CD4-positive, alpha-beta T cell treated with Interleukin-15 for 4 hours (primary cell): ENCODE data around the gene VAMP2.

Source experiments
- DNase-seq: peaks from one replicate; pipeline ENCODE4 v3.0.0-alpha.2; 2020; ENCODE audit warnings: low spot score

VAMP2 gene

DNA sequence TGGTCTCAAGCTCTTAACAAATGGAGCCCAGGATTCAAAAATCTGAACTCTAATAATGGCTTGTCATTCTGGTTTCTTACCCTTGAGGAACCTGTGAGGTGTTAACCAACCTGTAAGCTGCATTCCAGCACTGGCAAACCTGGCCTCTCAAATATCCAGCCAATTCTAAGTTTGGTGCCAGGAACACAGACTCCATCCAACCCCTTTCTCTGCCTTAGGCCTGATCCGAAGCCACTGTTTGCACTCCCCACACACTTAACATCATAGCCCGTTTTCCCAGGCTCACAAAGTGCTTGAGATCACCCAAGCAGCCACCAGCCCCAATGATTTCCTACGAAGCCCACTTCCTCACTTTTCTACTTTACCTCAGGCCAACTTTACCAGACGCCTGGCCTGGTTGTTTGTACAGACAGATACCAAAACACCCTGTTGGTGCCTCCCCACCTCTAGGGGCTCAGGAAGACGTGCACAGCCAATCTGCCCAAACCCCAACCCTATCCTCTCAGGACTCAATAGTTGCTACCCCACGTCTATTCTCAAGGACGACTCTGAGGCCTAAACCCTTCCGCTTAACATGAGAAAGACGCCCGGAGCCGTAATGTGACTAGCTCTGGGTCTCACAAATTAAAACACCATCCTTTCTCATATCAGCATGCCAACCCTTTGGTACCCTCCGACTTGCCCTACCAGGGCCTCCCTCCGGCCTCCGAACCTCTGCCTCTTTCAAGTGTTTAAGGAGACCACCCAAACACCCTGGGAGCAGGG, 7.3 kb downstream of the VAMP2 start:
- no peak for DNase-seq

DNA sequence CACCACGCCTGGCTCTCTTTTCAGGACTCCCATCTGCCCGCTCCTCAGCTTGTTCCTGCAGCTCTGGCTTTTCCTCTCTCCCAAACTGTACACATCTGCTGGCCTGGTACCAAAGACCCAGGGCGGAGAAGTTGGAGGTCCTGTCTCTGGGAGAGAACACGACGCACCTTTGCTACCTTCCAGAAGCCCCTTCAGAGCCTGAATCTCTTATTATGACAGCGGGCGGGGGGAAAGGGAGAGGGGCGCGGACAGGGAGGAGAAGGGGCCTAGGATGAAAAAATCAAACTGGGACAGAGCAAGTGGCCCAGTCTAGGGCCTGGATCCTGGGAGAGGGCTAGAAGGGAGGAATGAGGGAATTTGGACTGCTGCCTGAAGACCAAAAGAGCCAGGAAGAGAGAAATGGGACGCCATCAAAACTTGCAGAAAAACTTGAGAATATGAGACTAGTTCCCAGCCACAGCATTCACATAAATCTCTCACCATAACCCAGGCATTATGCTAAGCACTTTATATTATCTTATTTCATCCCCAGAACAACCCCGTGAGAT, 8.1 kb downstream of the VAMP2 start:
- DNase-seq: no peak

DNA sequence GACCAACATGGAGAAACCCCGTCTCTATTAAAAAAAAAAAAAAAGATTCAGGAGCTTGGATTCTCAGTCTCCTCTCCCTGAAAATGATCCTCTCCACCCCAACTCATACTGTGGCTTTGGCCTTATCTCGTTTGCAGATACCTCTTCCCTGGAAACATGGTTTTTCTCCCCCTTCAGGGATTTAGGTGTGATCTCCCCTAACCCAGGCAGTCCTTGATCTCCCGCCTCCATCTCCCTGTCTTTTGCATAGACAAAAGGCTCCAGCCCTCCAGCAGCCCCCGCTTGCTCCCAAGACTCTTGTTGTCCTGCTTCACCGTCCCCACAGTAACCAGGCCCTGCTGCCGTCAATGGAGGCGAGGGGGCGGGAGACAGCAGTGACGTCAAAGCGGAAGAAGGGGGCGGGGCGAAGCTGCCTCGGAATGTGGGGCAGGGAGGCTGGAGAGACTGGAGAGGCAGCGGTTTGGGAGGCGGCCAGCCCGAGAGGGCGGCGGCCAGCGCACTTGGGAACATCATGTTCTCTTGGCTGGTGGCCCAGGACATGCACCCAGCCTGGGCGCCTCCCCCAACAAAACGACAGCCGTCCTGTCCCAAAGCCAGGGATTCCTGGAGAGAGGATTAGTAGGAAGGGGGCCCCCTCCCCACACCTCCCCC, 8.7 kb downstream of the VAMP2 start:
- DNase-seq: peak; percentile 81

DNA sequence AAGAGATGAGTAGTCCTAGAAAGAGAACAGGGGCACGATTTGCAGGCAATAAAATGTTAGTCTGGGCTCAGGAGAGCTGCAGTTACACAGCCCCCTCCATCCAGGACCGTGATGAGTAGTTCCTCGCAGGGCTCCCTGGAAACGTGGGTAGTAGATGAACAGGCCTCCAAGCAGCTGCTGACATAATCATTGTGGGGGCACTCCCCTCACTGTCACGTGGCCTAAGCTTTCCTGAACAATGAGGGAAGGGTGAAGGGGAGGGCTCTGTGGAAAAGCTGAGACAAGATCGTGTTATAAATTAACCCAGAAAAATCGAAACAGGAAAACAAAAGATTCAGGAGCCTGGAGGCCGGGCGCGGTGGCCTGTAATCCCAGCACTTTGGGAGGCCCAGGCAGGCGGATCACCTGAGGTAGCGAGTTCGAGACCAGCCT, 9.2 kb downstream of the VAMP2 start:
- no peak for DNase-seq

DNA sequence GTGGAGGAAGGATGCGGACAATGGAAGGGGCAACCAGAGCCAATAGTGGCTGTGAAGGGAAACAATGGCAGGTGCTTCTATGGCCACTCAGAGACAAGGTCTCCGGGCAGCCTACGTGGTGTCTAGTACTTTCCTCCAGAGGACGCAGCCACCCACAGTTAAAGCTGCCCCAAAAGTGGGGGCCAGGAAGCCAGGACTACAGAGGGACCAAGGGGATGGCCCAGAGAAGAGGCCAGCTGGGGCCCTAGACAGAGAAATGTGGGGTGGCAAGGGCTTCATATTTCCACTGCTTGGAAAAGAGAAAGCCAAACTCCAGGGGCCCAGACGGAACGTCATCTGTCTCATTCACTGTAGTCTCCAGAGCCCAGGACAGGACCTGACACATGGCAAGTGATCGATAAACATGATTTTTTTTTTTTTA, 9.7 kb downstream of the VAMP2 start:
- DNase-seq: no peak

DNA sequence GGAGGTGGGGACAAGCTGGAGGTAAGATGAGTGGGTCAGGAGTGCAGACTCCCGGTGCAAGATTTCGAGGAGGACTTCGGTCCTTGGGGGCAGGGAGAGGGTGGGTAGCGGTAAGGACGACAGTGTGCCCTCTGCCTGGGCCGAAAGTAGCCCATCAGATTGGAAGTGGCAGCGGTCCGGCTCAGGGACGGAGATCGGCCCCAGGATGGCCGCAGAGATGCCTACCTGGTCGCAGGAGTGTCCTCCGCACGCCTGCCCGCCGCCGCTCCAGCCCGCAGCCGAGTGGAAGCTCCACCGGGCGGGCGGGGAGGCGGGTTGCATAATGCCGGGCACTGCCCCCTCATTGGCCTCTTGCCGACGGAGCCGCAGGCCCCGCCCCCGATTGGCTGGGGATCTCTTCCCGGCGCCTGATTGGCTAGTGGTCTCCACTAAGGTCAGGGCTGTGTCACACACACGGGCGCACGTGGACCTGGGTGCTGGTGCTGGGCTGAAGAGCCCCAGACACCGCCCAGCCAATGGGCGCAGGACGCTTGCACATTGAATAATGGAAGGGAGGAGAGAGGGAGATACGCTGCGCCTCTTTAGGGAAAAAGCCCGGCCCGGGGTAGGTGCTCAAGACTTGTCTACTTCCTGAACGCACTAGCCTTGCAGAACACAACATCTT, 10.5 kb downstream of the VAMP2 start, which contains the start of gene PER1:
Gene PER1, minus strand, starts transcription at position 293 of the 664 bp plus-strand sequence. CDS start 1,698 bp downstream, outside the sequence.
- DNase-seq: peak; percentile 89

DNA sequence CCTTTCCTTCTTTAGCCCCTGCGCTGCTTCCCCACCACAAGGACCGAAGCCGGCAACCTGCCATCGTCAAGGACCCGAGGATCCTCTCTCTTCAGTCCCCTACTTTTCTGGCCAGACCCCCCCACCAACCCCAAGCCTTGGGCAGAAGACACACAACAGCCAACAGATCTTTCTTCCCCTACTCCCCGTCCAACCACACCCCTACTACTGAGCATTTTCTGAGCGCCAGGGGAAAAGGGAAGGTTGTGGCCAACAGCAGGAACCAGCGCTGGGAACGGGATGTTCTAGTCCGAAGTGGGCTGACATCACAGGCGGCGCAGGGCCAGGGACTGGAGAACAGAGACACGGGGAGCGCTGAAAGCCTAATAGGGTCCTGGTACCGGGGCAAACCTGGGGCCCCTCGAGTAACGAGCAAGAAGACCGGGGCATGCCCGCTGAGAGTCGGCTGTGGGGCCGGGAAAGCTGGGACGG, 11.1 kb downstream of the VAMP2 start:
- no peak for DNase-seq

DNA sequence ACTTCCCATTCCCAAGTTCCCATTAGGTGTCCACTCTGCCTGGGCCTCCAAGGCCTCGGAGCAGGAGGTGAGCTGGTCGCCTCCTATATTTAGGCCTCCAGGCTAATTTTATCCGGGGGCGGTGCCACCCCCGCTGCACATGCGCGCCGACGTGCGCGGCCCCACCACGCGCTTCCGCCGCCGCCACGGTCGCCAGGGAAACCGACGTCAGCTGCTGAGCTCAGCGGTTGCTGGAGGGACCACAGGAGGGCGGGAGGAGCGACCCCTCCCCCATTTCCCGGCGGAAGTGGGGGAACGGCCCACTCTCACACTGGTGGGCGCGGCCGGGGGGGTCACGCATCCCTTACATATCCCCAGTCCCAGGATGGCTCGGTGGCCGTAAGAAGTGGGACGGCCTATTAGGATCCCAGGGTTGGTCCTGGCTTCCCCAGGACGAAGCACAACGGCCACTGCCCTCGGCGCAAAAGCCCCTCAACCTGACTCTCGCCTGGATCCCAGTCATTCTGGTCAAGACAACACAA, 11.6 kb downstream of the VAMP2 start:
- DNase-seq: peak; percentile 85

DNA sequence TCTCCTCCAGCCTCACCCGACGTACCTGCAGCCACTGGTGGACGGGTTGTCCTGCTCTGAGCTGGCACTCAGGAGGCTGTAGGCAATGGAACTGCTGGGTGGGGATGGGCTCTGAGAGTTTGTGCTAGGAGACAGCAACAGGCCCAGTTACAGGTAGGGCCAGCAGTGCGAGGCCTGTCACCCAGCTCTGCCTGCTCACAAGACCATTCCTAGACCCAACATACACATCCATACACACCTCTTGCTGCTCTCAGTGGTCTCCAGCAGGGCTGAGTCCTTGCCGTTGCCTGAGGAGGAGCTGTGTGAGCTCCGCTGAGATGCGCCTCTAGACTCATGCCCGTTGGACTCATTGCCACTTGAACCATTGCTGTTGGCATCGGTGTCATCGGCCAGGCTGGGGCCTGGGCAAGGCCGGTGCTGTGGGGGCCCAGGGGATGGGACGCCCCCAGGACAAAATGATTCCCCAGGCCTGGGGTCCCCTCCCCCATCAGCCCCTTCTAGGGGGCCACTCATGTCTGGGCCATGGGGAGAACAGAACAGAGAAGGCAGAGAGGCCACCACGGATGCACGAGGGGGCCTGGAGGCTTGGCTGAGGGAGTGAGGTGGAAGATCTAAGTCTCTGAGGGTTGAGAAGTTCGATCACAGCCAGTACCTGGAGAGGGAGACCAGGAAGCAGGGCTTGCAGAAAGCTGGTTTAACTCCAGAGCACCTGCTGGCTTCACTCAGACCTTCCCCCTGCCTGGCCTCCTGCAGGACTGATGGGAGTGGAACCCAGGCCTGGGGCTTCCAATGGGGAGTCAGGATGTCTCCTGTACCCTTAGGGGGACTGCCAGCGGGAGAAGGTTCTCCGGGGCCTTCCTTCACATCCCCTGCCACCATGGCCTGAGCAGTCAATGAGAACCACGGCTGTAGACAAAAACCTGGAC, 12.3 kb downstream of the VAMP2 start:
- no peak for DNase-seq

DNA sequence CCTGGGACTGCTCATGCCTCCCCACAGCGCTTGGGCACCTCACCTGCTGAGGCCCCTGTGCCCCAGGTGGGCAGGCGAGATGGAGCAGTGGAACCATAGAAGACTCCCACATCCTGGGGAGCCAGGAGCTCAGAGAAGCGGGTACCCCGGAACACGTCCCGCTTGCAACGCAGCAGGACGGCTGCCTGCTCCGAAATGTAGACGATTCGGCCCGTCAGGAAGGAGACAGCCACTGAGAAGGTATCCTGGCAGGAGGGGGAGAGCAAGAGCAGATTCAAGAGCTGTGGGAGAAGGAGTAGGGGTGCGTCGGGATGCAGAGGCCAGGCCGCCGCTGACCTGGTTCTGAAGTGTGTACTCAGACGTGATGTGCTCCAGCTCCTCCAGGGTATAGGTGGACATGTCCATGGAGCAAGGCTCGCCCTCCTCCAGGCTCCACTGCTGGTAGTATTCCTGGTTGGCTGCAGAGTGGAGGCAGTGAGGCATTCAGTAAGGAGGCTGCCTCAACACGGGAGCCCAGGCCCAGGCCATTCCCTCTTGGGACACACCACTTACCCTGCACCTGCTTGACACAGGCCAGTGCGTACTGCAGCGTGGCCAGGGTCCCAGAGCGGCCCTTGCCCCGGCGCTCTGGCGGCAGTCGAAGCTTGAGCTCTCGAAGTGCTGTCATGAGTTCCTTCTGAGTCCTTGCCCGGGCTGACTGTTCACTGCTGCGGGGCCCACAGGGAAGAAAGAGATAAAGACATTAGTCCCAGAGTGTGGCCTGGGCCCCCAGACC, 13.1 kb downstream of the VAMP2 start:
- no peak for DNase-seq

DNA sequence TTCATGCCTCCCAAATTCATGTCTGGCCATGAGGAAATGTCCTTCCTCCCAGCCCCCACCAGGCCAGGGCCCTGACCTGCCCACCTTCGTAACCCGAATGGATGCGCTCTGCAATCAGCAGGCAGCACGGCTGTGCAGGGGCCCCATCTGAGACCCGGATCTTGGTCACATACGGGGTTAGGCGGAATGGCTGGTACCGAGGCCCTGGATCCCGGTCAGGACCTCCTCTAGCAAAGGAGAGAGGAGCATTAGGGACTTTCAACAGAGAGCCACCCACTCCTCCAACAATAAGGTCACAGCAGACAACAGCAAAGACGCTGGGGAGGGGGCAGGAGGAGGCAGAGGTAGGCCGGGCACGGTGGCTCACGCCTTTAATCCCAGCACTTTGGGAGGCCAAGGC, 14.2 kb downstream of the VAMP2 start:
- no peak for DNase-seq

DNA sequence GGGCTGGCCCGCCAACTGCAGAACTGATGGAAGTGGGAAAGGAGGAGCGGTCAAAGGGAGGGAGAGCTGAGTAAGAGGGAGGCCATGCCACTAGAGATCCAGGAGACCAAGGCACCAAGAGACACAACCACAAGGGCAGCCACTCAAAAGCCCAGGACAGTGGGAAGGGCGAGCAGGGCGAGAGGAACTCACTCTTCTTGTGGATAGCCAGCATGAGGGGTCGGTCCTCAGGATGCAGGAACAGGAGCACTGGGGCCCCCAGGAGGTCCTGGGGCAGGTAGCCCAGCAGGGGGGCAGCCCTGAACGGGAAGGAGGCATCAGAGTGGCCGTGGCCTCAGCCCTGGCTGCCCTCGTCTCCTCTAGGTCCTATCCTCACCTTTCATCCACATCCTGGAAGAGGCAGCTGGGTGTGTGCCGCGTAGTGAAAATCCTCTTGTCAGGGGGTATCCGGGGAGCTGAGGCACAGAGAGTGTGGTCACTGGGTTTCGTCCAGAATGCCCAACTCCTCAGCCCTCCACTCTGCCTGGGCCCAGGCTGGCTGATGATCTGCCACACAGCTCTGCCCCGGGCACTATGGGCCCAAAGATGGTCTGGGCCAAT, 14.8 kb downstream of the VAMP2 start:
- no peak for DNase-seq

DNA sequence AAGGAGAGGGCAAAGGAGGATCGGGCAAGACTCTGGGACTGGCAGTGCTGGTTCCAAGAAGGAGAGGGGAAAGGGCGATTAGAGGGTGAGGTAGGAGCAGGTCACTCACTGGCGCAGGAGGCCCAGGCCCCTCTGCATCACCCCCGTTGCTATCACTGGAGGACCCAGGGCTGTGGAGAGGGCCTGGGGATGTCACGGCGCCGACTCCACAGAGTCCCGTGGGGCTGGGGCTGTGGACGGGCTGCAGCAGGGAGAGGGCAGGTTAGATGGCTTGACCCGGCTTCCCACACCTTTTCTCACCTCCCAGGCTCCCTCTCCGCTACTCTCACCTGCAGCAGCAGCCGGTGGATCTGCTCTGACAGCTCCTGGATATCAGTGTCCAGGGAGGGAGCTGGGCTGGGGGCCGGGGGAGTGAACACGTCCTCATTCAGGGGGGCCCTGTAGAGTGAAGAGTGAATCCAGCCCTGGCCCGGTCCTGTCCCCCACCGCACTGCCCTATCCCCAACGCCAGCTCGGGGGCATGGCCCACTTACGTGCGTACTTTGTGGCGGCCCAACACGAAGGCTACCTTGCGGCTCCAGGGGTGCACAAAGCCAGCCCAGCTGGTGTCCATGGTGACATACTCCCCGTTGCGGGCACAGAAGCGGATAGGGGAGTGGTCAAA, 15.5 kb downstream of the VAMP2 start:
- DNase-seq: no peak

DNA sequence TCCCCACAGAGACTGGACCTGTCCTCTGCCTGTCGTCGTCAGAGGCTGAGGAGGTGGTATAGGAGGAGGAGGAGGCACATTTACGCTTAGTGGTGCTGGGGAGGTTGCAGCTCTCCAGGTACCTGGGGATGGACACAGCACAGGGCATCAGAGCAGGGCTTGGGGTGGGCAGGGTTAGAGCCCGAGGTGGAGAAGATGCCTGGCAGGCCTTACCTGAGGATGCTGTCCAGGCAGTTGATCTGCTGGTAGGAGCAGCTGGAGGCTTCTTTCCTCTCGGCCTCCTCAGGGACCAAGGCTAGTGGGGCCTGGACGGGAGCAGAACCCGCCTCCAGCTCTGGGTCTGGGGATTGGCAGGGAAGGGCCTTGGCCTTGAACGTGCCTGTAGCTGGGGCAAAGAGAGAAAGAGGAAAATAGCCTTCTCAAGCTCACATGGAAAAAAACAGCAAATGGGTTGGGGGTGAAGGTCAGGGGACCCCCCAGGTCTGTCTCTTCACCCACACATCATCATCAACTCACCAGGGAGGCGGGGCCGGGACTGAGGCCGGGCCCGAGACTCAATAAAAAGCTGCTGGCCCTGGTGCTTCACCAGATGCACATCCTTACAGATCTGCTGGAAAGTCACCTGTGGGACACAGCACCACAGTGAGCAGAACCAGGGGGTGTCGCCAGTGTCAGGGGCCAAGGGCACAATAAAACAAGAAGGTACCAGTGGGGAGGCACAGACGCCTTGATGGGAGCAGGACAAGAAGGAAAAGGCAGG, 16.2 kb downstream of the VAMP2 start:
- no peak for DNase-seq

DNA sequence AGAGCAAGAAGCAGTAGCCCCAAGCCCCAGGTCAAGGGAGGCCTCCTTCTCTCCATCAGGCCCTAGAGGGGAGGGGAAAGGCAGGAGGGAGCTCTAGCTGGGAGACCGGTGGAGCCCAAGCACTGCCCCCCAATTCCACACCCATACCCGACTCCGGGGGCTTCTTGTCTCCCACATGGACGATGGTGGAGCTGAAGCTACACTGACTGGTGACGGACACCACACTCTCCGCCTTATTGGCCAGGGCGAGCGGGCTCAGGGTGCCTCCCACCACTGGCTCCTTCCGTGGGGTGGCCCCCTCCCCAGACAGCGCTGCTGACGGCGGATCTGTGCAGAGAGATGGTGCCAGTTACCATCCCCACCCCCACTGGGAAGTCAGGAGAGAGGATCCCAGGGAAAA, 16.9 kb downstream of the VAMP2 start:
- DNase-seq: no peak

DNA sequence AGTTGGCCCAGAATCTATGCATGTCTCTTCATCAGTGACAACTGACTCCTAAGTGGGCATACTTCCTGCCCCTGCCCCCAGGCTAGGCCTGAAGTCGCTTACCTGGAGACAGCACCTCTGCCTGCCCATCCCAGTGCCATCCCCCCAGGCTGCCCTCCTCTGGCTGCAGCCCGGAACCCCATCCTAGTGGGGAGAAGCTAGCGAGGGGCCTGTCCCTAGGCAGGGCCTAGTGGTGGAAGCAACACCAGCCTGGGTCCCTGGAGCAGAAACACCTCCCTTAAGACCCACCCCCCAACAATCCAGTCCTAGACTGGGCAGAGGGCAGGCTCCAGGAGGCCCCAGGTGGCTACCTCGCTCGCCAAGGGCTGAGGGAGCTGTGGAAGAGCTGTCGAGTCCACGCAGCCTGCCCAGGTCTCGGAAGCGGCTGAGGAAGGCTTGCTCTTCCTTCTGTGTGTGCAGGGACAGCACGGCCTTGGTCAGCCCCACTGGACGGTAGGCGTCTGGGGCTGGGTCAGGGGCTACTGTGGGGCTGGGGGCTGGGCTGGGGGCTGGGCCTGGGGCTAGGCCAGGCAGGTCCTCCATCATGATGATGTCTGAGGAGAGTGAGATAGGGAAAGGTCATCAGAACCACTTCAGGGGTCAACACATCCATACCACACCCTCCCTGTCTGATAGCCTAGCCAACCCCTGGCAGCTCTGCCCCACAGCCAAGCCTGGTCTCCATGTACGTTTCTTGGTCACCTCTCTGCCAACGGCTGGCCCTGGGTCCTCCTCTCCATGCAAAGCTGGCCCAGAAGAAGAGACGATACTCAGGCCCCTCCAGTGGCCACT, 18.1 kb downstream of the VAMP2 start:
- no peak for DNase-seq

DNA sequence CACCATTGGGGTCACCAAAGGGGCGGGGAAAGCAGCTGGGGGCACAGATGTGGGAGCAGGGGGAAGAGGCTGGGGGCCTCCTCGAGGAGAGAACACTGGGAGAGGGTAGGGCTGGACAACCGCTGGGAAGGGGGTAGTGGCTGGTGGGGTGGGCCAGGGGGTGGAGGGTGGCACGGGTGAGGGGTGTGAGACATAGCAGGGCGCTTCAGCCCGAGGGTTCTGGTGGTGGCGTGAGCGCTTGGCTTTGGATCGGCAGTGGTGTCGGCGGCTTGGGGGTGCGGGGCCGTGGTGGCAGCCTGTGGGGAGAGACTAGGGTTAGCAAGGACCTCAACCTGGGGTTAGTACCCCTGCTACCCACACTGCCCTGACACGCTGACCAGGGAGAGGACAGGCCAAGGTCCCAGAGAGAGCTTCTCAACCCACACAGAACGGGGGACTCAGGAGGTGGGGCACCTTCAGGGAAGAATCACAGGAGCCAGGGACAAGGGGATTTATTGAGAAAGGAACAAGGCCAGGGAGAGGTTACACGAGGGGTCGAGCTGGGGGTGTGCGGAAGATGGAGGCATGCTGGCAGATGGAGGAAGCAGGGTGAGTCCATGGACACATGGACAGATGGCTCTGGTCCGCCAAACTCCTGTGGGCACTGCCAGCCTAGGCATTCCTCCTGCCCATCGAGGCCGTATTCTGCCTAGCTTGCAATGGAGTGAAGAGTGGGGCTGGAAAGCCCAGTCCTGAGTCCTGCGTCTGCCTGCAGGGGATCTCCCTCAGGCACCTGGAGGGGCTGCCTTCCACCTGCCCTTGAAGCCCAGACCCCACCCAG, 19.0 kb downstream of the VAMP2 start:
- DNase-seq: no peak
